Right ventricle myocardium inferior (tissue), 1 donor: ENCODE results near the gene CNPY2. TPM values are rescaled to one million over a fixed set of nuclear protein-coding genes. Genes with fewer than 3 reads are reported as not detected.
A peak's percentile ranks its signal among the peaks of the same experiment; 100 is the strongest.
"Not testable (repeated sequence)": the region's sequence is repeated elsewhere in the genome, so short reads cannot be mapped to it uniquely, and the experiment has no call there.

Source experiments
- ATAC-seq: fragments of 200-7000 bp; cut with Tn5 transposase; one replicate; pipeline ENCODE4 v1.9.1; 2020; ENCODE audit warnings: mild to moderate bottlenecking, moderate library complexity
- DNase-seq: peaks from one replicate; pipeline ENCODE4 v3.0.0; 2021; ENCODE audit errors: missing footprints
- intact Hi-C: fragments of 100-400 bp; cut with DNase I; formaldehyde crosslinking; loops from one replicate; pipeline ENCODE4 v1.11.0; 2022
- total RNA-seq: library from RNA; stranded (reverse); fragmentation: NEBNext Ultra II Directional; extraction: Animal tissue kit (Norgen Biotek cat#: 25700); gene quantifications from one replicate; pipeline ENCODE4 v1.2.1, GENCODE V29; 2021
- donor health status: DM: no; HTN: yes; CAD: no; lungs with severe emphysema.

CNPY2 gene
- total RNA-seq, 1 donor from 2014 or later = 36.5 TPM

GRCh38 chr12:56304276-56304675 lies 11.5 kb downstream of the CNPY2 start:
- intact Hi-C loops = no loop called here
- ATAC-seq = no peak
- DNase-seq = no peak

- ATAC-seq = peak; percentile 14
- intact Hi-C loops = loop anchor here (1.0 to 2.0 kb wide), 4 partner anchors 15 to 182 kb away; partner anchors contain the start of genes COQ10A, NABP2 and ZC3H10
- DNase-seq = peak; percentile 62
Measured at GRCh38 chr12:56300644-56301464, 14.9 kb downstream of the CNPY2 start.

DNA sequence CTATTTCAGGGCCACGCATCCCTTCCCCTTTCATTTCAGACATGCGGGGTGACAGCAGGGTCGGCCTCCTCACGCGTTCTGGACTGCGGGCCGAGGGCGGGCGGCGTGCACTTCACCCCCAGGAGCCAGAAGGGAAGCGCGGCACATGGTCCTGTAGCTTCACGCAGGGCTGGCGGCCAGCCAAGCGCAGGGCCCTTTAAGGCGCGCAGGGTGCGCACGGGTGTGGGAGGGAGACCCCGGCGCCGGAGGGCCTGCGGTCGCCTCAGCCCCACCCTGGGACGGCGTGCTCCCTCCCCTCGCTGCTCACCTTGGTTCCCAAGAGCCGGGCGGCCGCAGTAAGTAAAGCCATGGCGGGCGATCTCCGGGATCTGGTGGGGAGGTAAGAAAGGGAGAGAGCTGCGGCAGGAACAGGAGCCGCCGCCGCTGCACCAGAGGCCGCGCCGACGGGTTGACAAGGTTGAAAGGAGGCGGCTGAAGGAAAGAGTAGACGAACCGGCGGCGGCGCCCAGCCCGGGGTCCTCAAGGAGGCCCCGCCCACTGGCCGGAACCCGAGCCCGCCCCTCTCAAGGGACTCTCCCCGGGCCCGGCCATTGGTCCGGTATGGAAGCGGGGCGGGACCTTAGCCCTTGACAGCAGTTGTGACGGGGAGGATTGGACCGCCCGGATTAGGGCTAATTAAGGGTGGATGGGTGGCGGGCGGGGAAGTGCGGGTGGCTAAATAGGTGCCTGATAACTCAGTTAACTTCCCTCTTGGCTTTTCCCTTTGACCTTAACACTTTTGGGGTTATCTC lies 15.7 kb downstream of the CNPY2 start, which contains the start of gene CS:
CS (minus strand) TSS at position 478 of the 791 bp plus-strand sequence; CDS start at position 349, 129 bp downstream.
- ATAC-seq = peak; percentile 98
- intact Hi-C loops = loop anchor here (1.0 to 2.0 kb wide), 4 partner anchors 16 to 181 kb away; partner anchors contain the start of genes COQ10A, NABP2 and ZC3H10
- DNase-seq = peak; percentile 100

DNA sequence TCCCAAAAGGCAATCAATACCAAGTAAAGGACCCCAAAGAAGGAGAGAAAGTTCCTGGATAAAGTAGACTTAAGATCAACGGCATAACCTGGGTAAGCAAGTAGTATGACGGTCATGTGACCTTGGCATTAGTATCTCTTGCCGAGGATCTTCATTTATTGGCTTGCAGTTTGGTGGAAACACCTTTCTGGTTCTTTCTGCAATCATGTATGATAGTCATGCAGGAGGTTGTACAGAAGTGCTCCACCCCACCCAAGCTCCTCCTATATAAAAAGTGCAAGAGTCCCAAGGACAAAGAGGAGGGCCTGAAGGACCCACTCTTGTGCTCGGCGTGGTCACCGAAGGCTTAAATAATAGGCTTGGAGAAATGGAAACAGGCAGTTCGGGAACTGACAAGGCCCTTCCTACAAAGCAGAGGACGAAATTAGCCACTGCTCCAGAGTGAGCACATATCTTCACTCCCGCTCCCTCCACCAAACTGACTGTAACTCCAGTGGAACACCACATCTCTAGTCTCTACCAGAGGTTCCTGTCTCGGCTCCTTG lies 16.4 kb downstream of the CNPY2 start:
- intact Hi-C loops = no loop called here
- peak; percentile 3 for ATAC-seq

DNA sequence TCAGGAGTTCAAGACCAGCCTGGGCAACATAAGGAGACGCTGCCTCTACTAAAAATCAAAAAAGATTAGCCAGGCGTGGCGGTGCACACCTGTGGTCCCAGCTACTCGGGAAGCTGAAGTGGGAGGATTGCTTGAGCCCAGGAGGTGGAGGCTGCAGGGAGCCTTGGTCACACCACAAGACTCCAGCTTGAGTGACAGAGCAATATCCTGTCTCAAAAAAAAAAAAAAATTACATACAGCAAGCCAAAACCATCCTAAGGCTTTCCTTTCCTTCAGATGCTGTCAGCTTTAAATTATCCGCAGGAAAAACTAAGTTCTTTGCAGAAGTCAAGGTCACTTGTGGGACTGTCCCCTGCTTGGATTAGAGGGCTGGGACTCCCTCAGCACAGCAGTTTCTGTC lies 17.0 kb downstream of the CNPY2 start:
- ATAC-seq = no peak
- DNase-seq = no peak
- intact Hi-C loops = no loop called here

More for the DNA sequence above, 16.4 kb downstream of the CNPY2 start:
- DNase-seq = no peak

- DNase-seq = no peak
- ATAC-seq = no peak
- intact Hi-C loops = no loop called here
Measured at GRCh38 chr12:56297400-56297799, 18.4 kb downstream of the CNPY2 start.

DNA sequence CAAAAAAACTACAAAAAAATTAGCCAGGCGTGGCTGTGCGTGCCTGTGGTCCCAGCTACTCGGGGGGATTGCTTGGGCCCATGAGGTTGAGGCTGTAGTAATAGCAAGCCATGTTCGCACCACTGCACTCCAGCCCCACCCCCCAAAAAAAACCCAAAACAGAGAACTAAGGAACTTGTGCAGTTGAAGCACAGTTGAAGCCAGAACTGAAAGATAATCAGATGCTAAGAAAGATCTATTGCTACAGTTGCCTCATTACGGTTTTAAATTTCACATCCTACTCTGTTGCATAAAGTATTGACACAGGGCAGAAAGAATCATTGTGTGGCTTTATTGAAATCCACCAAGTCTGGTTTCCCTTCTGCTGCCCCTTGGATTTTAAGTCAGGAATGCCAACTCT lies 19.5 kb downstream of the CNPY2 start:
- DNase-seq (no peak), ATAC-seq (no peak)
- intact Hi-C loops = no loop called here

- ATAC-seq = no peak
Measured at GRCh38 chr12:56293795-56294194, 22.0 kb downstream of the CNPY2 start.

GRCh38 chr12:56288705-56289387 lies 26.9 kb downstream of the CNPY2 start:
- ATAC-seq (no peak), DNase-seq (no peak)
- intact Hi-C loops = no loop called here

More at GRCh38 chr12:56293795-56294194, 22.0 kb downstream of the CNPY2 start:
- DNase-seq = no peak
- intact Hi-C loops = no loop called here

- DNase-seq (no peak), ATAC-seq (no peak)
- intact Hi-C loops = no loop called here
Measured at GRCh38 chr12:56286044-56286830, 29.6 kb downstream of the CNPY2 start.

GRCh38 chr12:56284263-56284662 lies 31.5 kb downstream of the CNPY2 start:
- intact Hi-C loops, DNase-seq, ATAC-seq: not testable (repeated sequence)

DNA sequence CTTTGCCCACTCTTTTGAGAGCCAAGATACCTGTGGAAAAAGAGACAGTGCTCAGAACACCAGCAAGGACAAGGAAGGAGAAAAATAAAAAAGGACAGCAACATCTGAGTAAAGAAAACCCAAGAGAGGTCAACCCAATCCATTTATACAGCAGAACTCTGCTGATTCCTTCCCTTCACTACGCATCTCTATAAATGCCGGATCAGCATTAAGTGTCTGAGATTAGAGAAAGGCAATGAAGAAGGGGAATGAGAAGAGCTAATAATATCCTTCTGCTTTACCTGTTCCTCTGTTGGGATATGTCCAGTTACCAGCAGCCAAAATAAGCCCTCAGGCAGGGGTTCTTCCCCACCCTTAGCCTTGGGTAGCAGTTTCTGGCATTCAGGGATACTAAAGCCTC lies 33.2 kb downstream of the CNPY2 start:
- no peak for DNase-seq
- no peak for ATAC-seq
- intact Hi-C loops = no loop called here

DNA sequence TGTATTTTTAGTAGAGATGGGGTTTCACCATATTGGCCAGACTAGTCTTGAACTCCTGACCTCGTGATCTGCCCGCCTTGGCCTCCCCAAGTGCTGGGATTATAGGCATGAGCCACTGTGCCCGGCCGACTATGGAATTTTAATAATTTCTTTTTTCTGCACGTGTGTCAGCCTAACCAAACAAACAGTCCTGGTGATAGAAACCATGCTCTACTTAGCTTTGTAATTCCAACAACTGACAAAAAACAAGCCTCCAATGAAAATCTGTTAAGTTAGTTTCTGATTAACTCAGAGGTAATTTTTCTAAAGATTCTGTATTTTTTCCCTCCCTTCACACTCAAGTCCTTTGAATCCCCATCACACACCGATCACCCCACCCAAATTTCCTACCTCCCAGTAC lies 33.8 kb downstream of the CNPY2 start:
- DNase-seq = no peak
- intact Hi-C loops = no loop called here
- ATAC-seq = no peak

- intact Hi-C loops = no loop called here
- DNase-seq = no peak
- no peak for ATAC-seq
Measured at GRCh38 chr12:56280849-56281248, 34.9 kb downstream of the CNPY2 start.

- no peak for ATAC-seq
- intact Hi-C loops = no loop called here
- no peak for DNase-seq
Measured at GRCh38 chr12:56278905-56279304, 36.9 kb downstream of the CNPY2 start.

GRCh38 chr12:56274299-56274698 lies 41.5 kb downstream of the CNPY2 start:
- intact Hi-C loops = no loop called here
- no peak for DNase-seq

GRCh38 chr12:56272468-56272867 lies 43.3 kb downstream of the CNPY2 start:
- ATAC-seq, intact Hi-C loops, DNase-seq: not testable (repeated sequence)

More at GRCh38 chr12:56274299-56274698, 41.5 kb downstream of the CNPY2 start:
- no peak for ATAC-seq

DNA sequence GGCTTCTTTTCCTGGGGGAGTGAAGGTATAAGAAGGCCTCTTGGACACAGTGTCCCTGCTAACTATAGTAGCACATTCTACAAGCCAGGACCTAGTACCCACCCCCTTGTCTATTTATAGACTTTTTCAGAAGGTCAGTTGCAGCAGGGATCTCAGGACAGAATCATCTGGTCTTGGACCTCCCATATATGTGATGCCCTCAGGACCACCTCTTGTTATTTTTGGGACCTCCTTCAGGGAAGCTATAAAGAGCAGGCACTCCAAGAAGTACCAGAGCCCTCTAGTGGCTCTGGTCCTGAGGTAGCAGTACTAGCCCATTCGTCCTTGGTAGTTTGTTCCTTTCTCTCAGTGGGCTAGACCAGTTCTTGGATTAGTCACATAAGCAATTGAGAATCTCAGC lies 44.8 kb downstream of the CNPY2 start:
- intact Hi-C loops = no loop called here
- DNase-seq = no peak
- peak; percentile 51 for ATAC-seq
